ENCODE data around the gene CELF1. TPM values are rescaled to one million over a fixed set of nuclear protein-coding genes. Genes with fewer than 3 reads are reported as not detected.

Gene CELF1
- total RNA-seq, 1 donor from 2014 or later, result 180 TPM

GRCh38 chr11:47495856-47496217 is 57.1 kb downstream of the CELF1 start:
- Mint-ChIP-seq H3K9me3 (no peaks in the 10 kb centered on the region), H3K36me3 (ENCODE audit: low read depth) (peaks cover 3% of the 10 kb centered on the region), H3K4me1 (peaks cover 18% of the 10 kb centered on the region), H3K27me3 (ENCODE audit: low read depth) (no peaks in the 10 kb centered on the region), H3K4me3 (no peak overlapping the region), H3K27ac (ENCODE audit: unreplicated experiment) (no peak overlapping the region)
- no peak for TF ChIP-seq CTCF (conservative IDR thresholded peaks at IDR 0.05)
- no peak for DNase-seq (ENCODE audit: low read depth, low spot score)

GRCh38 chr11:47495011-47495855 is 57.7 kb downstream of the CELF1 start:
- Mint-ChIP-seq H3K36me3 (ENCODE audit: low read depth) (peaks cover 3% of the 10 kb centered on the region), H3K27ac (ENCODE audit: unreplicated experiment) (no peak overlapping the region), H3K4me1 (peaks cover 12% of the 10 kb centered on the region), H3K27me3 (ENCODE audit: low read depth) (no peaks in the 10 kb centered on the region), H3K9me3 (no peaks in the 10 kb centered on the region), H3K4me3 (no peak overlapping the region)
- no peak for DNase-seq (ENCODE audit: low read depth, low spot score)
- no peak for TF ChIP-seq CTCF (conservative IDR thresholded peaks at IDR 0.05)

- Mint-ChIP-seq H3K36me3 (ENCODE audit: low read depth) (peaks cover 20% of the 10 kb centered on the region), H3K4me1 (peaks cover 4% of the 10 kb centered on the region), H3K9me3 (no peaks in the 10 kb centered on the region), H3K27ac (ENCODE audit: unreplicated experiment) (no peak overlapping the region), H3K4me3 (no peak overlapping the region), H3K27me3 (ENCODE audit: low read depth) (no peaks in the 10 kb centered on the region)
- no peak for TF ChIP-seq CTCF (conservative IDR thresholded peaks at IDR 0.05)
- DNase-seq (ENCODE audit: low read depth, low spot score), result no peak
Observed at GRCh38 chr11:47489395-47489755, 63.6 kb downstream of the CELF1 start.

DNA sequence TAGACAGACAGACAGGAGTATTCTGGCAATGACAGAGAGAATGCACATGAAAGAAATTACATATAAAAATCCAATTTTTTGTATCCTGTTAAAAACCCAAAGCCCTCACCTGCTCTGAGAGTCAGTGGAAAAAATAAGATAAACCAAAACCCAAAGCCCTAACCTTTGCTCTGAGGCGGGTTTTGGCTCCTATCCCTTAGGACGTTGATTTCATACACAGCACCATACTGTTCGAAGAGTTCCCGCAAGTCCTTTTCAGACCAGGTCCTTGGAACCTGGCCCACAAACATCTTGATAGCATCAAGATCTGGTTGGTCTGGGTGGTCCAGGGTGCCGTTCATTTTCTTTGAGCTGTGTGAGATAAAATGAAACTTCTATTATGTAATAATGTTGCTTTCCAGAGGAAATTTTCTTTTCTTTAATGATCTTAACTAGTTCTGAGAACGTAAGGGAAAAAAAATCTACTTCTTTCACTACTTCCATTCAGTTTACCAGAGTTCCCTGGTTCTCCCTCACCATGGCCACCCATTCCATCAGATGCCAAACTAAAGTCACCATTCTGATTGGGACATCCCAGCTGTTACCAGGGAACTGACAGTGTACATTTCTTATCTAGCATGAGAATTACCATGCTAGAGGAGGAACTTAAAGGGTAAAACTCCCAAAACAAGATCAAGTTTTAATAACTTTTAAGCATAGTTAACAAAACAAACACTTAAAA is 64.1 kb downstream of the CELF1 start:
- H3K27me3 Mint-ChIP-seq (ENCODE audit: low read depth), result no peaks in the 10 kb centered on the region
- TF ChIP-seq CTCF (conservative IDR thresholded peaks at IDR 0.05), result no peak
- no peak overlapping the region for H3K27ac Mint-ChIP-seq (ENCODE audit: unreplicated experiment)
- no peak overlapping the region for H3K4me3 Mint-ChIP-seq
- no peak for DNase-seq (ENCODE audit: low read depth, low spot score)
- H3K36me3 Mint-ChIP-seq (ENCODE audit: low read depth), result peaks cover 19% of the 10 kb centered on the region
- H3K4me1 Mint-ChIP-seq, result peaks cover 2% of the 10 kb centered on the region
- no peaks in the 10 kb centered on the region for H3K9me3 Mint-ChIP-seq

DNA sequence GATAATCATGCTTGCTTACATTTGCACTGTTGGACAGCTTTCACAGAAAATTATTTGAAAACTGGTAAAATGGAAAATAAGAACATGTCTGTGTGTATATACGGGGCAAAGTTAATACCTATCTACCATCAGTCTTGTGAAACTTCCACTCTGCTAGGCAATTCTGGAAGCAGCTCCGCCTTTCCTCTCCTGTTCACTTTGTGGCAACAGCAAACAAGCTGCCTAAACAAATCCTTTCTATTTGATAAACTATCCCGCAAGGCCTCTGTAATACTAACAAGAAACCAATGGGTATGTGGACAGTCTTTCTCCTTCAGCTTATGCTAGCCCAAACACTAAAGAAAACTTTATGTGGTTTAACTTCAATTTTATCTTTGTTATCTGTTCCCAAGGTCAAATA is 64.8 kb downstream of the CELF1 start:
- no peak for DNase-seq (ENCODE audit: low read depth, low spot score)
- Mint-ChIP-seq H3K4me3 (no peak overlapping the region), H3K27ac (ENCODE audit: unreplicated experiment) (peak overlapping the region; percentile 24), H3K9me3 (no peaks in the 10 kb centered on the region), H3K36me3 (ENCODE audit: low read depth) (peaks cover 24% of the 10 kb centered on the region), H3K27me3 (ENCODE audit: low read depth) (no peaks in the 10 kb centered on the region), H3K4me1 (no peaks in the 10 kb centered on the region)
- no peak for TF ChIP-seq CTCF (conservative IDR thresholded peaks at IDR 0.05)
